Colonic mucosa (tissue), 4 donors: Measurements from ENCODE around the gene MYCL. TPM values are rescaled to one million over a fixed set of nuclear protein-coding genes. Genes with fewer than 3 reads are reported as not detected.
A peak's percentile ranks its signal among the peaks of the same experiment; 100 is the strongest.

ENCODE experiments used
- DNase-seq: peaks from one replicate; pipeline ENCODE4 v3.0.0-alpha.2; 2020
- H3K27ac ChIP-seq: fragments of 200-600 bp; one replicate; pipeline ENCODE4 v1.8.0; 2021
- H3K27me3 ChIP-seq: fragments of 200-600 bp; one replicate; pipeline ENCODE4 v1.8.0; 2021
- H3K36me3 ChIP-seq: fragments of 200-600 bp; one replicate; pipeline ENCODE4 v1.8.0; 2021
- H3K4me1 ChIP-seq: fragments of 200-600 bp; one replicate; pipeline ENCODE4 v1.8.0; 2021; ENCODE audit warnings: mild to moderate bottlenecking
- H3K4me3 ChIP-seq: fragments of 200-600 bp; one replicate; pipeline ENCODE4 v1.8.0; 2021
- H3K9ac ChIP-seq, 2 donors: one replicate each; pipeline ENCODE4 v1.7.0; 2013; ENCODE audit warnings: control low read depth in 2 of 2, low read depth in 2 of 2, low read length in 2 of 2
- H3K9me3 ChIP-seq: fragments of 200-600 bp; one replicate; pipeline ENCODE4 v1.8.0; 2021
- CTCF ChIP-seq: fragments of 200-600 bp; IDR thresholded peaks from one replicate; pipeline ENCODE4 v1.8.0; 2022; ENCODE audit warnings: antibody characterized with exemption, mild to moderate bottlenecking
- intact Hi-C: fragments of 100-400 bp; cut with DNase I; formaldehyde crosslinking; loops from one replicate; pipeline ENCODE4 v1.14.1; 2022
- total RNA-seq, 2 donors: library from RNA; stranded (reverse); fragmentation: NEBNext Ultra II Directional in 1 of 2; extraction: Animal tissue kit (Norgen Biotek cat#: 25700) in 1 of 2; gene quantifications; one replicate each; pipeline ENCODE4 v1.2.1, GENCODE V29; 2021
- donor health status: healthy.
- donor health status: DM: no; HTN: no; CAD: no.
- donor health status: DM: no; HTN: no; CAD: no.

The MYCL gene
- total RNA-seq, 2 donors from 2014 or later: 16.4 to 17.0 TPM

GRCh38 chr1:39852214-39852791 is 49.4 kb downstream of the MYCL start:
- intact Hi-C loops: no loop called here
- Histone ChIP-seq H3K36me3 (peaks cover 4% of the 10 kb centered on the region), H3K27ac (no peak overlapping the region), H3K9ac (peak overlapping the region in 1 of 2 donors; percentile 4), H3K4me3 (no peak overlapping the region), H3K9me3 (no peaks in the 10 kb centered on the region), H3K4me1 (no peaks in the 10 kb centered on the region), H3K27me3 (no peaks in the 10 kb centered on the region)
- no peak for TF ChIP-seq CTCF
- no peak for DNase-seq

GRCh38 chr1:39850606-39851216 is 51.0 kb downstream of the MYCL start:
- no peak for DNase-seq
- no peak overlapping the region for H3K4me3 ChIP-seq
- H3K9ac ChIP-seq: no peak overlapping the region
- no peak overlapping the region for H3K27ac ChIP-seq
- peaks cover 10% of the 10 kb centered on the region for H3K4me1 ChIP-seq
- peaks cover 4% of the 10 kb centered on the region for H3K36me3 ChIP-seq
- TF ChIP-seq CTCF: no peak
- intact Hi-C loops: no loop called here
- no peaks in the 10 kb centered on the region for H3K9me3 ChIP-seq
- H3K27me3 ChIP-seq: no peaks in the 10 kb centered on the region

GRCh38 chr1:39849203-39849602 is 52.5 kb downstream of the MYCL start:
- intact Hi-C loops: no loop called here
- no peak for TF ChIP-seq CTCF
- H3K4me3 ChIP-seq: no peak overlapping the region
- no peak for DNase-seq
- no peaks in the 10 kb centered on the region for H3K9me3 ChIP-seq
- peaks cover 4% of the 10 kb centered on the region for H3K36me3 ChIP-seq
- H3K4me1 ChIP-seq: peaks cover 13% of the 10 kb centered on the region
- H3K27me3 ChIP-seq: no peaks in the 10 kb centered on the region
- no peak overlapping the region for H3K27ac ChIP-seq
- no peak overlapping the region for H3K9ac ChIP-seq

GRCh38 chr1:39847940-39848339 is 53.8 kb downstream of the MYCL start:
- DNase-seq: no peak
- H3K27me3 ChIP-seq: no peaks in the 10 kb centered on the region
- H3K27ac ChIP-seq: no peak overlapping the region
- no peak overlapping the region for H3K4me3 ChIP-seq
- intact Hi-C loops: no loop called here
- no peak for TF ChIP-seq CTCF
- H3K9ac ChIP-seq: no peak overlapping the region
- no peaks in the 10 kb centered on the region for H3K9me3 ChIP-seq
- peaks cover 4% of the 10 kb centered on the region for H3K36me3 ChIP-seq
- H3K4me1 ChIP-seq: peaks cover 14% of the 10 kb centered on the region

GRCh38 chr1:39846796-39847195 is 54.9 kb downstream of the MYCL start:
- Histone ChIP-seq H3K27me3 (no peaks in the 10 kb centered on the region), H3K9me3 (no peaks in the 10 kb centered on the region), H3K36me3 (peaks cover 4% of the 10 kb centered on the region), H3K4me3 (no peak overlapping the region), H3K27ac (peak overlapping the region; percentile 62), H3K9ac (peak overlapping the region in 1 of 2 donors; percentile 62), H3K4me1 (peaks cover 14% of the 10 kb centered on the region)
- TF ChIP-seq CTCF: no peak
- DNase-seq: no peak
- intact Hi-C loops: no loop called here
